Breast epithelium (tissue), 3 donors: ENCODE measurements around the gene ARL2.

Source experiments
- POLR2A ChIP-seq: fragments of 450-650 bp; IDR thresholded peaks from one replicate; pipeline ENCODE4 v1.6.1; 2016; ENCODE audit warnings: antibody characterized with exemption, mild to moderate bottlenecking, moderate library complexity
- POLR2AphosphoS5 ChIP-seq, 3 donors: sonication (generic); formaldehyde crosslinking; IDR thresholded peaks; one replicate each; pipeline ENCODE4 v1.6.1; 2017; ENCODE audit warnings: antibody characterized with exemption in 3 of 3
- TF ChIP-seq, protein P1 (sequence below), 3 donors: fragments of 450-650 bp; IDR thresholded peaks; one replicate each; pipeline ENCODE4 v1.5.1; 2016 to 2017; ENCODE audit warnings: antibody characterized with exemption in 3 of 3, mild to moderate bottlenecking in 3 of 3, moderate library complexity in 3 of 3

DNA sequence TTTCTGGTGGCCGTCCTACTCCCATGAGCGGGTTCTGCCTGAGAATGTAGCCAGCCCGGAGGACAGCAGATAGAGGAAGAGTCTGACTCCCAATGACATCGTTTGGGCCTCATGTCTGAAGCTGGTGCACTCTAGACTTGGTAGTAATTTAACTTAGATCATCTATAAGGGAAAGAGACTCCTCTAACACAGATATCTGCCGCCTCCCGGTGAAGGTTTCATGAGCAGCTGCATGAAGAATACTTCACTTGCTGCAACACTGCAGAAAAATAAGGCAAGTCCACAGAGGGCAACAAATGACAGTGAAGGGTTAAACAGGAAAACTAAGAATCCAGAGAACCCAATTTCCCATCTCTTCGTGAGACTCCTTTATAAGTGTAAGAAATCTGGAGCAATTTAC lies 5.9 kb upstream of the ARL2 start:
- TF ChIP-seq, protein P1, sequence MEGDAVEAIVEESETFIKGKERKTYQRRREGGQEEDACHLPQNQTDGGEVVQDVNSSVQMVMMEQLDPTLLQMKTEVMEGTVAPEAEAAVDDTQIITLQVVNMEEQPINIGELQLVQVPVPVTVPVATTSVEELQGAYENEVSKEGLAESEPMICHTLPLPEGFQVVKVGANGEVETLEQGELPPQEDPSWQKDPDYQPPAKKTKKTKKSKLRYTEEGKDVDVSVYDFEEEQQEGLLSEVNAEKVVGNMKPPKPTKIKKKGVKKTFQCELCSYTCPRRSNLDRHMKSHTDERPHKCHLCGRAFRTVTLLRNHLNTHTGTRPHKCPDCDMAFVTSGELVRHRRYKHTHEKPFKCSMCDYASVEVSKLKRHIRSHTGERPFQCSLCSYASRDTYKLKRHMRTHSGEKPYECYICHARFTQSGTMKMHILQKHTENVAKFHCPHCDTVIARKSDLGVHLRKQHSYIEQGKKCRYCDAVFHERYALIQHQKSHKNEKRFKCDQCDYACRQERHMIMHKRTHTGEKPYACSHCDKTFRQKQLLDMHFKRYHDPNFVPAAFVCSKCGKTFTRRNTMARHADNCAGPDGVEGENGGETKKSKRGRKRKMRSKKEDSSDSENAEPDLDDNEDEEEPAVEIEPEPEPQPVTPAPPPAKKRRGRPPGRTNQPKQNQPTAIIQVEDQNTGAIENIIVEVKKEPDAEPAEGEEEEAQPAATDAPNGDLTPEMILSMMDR (IDR thresholded peaks at IDR 0.05): no peak
- TF ChIP-seq POLR2A (no peak), POLR2AphosphoS5 (IDR thresholded peaks at IDR 0.05) (no peak)
